IPS DF 4.7 (cell line): Measurements from ENCODE around the gene MAN1A2.
A peak's percentile ranks its signal among the peaks of the same experiment; 100 is the strongest.
"Not testable (repeated sequence)": the region's sequence is repeated elsewhere in the genome, so short reads cannot be mapped to it uniquely, and the experiment has no call there.

Source experiments
- DNase-seq: peaks from one replicate; pipeline ENCODE4 v3.0.0-alpha.2; 2013; ENCODE audit warnings: low spot score; ENCODE audit errors: extremely low read depth

Gene MAN1A2

DNA sequence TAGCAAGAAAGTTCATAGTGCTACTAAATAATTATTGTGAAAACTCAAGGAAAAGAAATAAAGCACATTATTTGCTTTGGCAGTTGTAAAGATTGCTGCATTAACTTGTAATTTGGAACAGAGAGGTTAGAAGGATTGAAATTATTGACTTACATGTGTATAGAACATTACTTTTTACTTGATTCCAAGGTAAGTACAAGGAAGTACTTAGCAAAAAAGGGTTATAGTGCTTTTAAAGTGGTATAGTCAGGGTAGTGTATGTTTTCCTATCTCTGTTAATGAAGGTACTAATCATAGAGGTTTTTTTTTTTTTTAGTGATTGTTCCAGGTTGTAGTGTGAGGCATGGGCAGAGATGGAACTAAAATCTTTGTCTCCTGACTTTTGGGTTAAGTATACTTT is 29.4 kb downstream of the MAN1A2 start:
- no peak for DNase-seq

GRCh38 chr1:117398957-117399356 is 31.7 kb downstream of the MAN1A2 start:
- no peak for DNase-seq

GRCh38 chr1:117401761-117402160 is 34.5 kb downstream of the MAN1A2 start:
- DNase-seq = no peak

DNA sequence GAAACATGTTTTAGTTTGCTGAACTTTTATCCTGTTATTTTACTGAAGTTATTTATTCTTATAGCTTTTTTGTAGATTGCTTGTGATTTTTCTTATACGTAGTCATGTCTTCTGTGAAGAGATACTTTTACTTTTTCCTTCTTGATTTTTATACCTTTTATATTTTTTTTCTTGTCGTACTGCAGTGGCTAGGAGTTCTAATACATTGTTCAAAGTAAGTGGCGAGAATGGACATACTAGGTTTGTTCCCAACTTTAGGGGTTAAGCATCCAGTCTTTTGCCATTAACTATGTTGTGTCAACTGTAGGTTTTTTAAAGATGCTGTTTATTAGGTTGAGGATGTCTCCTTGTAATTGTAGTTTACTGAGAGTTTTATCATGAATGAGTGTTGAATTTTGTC is 36.3 kb downstream of the MAN1A2 start:
- DNase-seq = no peak

- no peak for DNase-seq
Measured at GRCh38 chr1:117405042-117405441, 37.8 kb downstream of the MAN1A2 start.

- no peak for DNase-seq
Measured at GRCh38 chr1:117412472-117412871, 45.2 kb downstream of the MAN1A2 start.

DNA sequence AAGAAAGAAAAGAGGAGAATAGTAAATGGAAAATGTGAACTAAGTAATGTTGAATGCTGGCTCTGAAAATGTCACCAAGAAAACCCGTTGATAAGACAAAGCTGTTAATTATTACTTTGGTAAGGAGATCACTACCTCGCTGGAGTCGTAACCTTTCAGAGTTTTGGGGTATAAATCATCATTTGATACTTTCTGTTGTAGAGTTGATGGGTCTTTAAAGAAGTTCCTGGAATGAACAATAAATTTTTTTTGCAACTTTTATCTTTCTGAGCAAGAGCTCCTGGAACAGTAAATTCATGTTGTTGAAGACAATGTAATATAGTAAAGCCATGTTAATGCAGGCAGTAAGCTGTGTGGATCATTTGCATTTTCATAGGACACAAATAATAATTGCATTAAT is 46.2 kb downstream of the MAN1A2 start:
- no peak for DNase-seq

GRCh38 chr1:117414943-117415342 is 47.7 kb downstream of the MAN1A2 start:
- DNase-seq = no peak

- no peak for DNase-seq
Measured at GRCh38 chr1:117416004-117416403, 48.8 kb downstream of the MAN1A2 start.

DNA sequence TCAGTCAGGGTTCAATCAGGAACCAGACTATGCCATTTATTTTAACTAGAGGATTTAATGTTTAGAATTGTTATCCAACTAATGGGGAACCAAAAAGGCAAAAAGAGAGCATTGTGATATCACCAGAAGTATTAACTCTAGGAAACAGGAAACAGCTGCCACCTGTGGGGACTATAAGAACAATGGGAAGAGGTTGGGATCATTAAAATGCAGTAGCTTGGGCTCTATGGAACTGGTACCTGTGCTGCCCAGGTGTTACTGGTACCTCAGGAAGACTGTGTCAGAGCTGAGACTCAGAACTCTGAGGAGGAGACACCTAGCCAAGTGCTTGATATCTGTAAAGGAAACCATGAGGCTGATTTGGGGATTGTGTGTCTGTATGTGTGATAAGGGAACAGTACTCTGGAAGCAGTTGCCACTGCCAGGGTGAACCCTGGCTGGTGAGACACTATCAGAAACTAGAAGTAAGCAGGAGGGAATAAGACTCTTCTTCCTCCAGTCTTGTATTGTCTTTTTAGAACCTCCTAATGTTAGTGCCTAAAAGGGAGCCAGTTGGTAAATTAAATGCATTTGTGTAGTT is 49.4 kb downstream of the MAN1A2 start:
- peak; percentile 19 for DNase-seq

- DNase-seq = no peak
Measured at GRCh38 chr1:117425050-117425734, 57.9 kb downstream of the MAN1A2 start.

- DNase-seq = no peak
Measured at GRCh38 chr1:117427297-117427696, 60.0 kb downstream of the MAN1A2 start.

DNA sequence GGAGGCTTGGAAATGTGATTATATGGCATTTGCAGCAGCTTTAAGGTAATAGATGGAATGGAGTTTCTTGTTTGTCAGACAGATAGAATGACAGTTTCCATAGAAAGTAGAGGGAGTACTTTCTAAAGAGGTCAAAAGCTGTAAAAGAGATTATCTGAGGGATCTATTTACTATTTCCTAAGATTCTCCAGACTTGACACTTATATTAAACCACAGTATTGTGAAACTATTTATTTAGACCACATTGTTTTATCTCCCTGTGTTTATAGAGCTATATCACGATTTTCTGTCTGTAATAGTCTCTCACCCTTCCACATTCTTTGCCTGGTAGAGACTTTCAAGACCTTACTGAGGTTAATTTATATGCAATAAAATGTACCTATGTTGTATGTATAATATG is 66.7 kb downstream of the MAN1A2 start:
- DNase-seq = no peak

DNA sequence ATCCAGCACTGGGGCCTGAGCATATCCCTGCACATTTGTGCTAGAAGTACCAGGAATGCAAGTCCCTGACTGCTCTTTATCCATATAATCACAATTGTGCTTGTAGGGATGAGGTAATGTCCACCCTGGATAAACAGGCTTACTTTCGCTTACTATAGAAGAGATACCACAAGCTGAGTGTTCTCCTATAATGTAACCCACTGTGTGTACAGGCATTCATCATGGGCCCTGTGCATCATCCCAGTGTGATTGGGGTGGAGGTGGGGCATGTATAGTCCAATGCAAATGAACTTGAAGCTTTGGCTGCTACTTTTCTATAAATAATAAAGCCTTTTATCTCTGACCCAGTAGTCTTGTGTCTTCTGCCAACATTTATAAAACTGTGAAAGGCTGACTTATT is 69.3 kb downstream of the MAN1A2 start:
- no peak for DNase-seq

- DNase-seq = no peak
Measured at GRCh38 chr1:117447661-117448060, 80.4 kb downstream of the MAN1A2 start.

DNA sequence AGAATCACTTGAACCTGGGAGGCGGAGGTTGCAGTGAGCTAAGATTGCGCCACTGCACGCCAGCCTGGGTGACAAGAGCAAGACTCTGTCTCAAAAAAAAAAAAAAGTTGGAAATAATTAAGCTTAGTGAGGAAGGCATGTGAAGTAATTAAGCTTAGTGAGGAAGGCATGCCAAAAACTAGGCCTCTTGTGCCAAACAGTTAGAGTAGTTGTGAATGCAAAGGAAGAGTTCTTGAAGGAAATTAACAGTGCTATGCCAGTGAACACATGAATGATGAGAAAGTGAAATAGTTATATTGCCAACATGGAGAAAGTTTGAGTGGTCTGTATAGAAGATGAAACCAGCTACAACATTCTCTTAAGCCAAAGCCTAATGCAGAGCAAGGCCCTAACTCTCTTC is 85.0 kb downstream of the MAN1A2 start:
- no peak for DNase-seq

DNA sequence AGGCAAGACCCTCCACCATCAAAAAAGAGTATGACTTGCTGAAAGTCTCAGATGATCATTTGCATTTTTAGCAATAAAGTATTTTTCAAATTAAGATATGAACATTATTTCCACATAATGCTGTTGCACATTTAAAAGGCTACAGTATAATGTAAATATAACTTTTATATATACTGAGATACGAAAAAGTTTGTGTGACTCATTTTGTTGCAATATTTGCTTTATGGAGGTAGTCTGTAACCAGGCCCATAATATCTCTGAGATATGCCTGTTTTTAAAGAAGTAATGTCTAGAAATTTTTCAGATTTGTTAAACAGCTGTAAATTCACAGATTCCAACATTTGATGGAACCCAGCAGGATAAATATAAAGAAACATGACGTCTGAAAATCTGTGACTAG is 86.7 kb downstream of the MAN1A2 start:
- no peak for DNase-seq

DNA sequence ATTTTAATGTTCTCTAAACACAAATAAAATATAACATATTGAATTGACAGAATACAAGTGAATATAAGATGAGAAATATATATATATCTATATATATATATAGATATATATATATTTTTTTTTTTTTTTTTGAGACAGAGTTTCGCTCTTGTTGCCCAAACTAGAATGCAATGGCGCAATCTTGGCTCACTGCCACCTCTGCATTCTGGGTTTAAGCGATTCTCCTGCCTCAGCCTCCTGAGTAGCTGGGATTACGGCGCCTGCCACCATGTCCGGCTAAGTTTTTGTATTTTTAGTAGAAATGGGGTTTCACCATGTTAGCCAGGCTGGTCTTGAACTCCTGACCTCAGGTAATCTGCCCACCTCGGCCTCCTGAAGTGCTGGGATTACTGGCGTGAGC is 91.2 kb downstream of the MAN1A2 start:
- DNase-seq = not testable (repeated sequence)

DNA sequence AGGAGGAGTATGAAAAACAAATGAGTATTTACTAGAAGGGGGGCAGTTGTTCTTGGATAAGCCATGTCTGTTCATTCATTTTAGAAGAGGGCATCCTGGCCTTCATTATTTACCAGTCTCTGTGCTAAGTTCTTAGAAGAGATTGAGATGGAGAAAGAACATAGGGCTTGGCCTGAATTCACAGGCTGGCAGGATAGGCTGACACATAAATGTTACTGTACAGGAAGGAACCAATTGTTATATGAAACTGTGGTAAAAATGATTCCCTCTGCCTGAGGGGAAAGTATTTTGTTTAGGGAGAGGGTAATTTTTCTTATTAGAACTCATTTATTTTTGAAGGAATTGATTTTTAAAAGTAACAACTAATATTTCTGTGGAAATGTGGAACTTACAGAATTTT is 99.5 kb downstream of the MAN1A2 start:
- no peak for DNase-seq

GRCh38 chr1:117467336-117467735 is 100.1 kb downstream of the MAN1A2 start:
- no peak for DNase-seq

DNA sequence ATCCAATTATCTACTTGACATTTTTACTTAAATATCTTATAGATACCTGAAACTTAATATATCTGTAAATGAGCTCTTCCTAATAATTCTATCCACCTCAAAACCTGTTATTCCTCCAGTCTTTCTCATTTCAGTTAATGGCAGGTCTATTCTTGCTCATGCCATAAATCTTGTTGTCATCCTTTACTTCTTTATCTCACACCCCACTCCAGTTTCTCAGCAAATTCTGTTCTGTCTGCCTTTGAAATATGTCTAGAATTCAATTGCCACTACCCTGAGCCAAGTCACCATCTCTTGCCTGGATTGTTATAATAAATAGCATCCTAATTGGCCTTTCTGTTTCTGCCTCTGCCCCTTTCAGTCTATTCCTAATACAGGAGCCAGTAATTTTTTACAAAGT is 105.8 kb downstream of the MAN1A2 start:
- DNase-seq = no peak

GRCh38 chr1:117475495-117475894 is 108.2 kb downstream of the MAN1A2 start:
- DNase-seq = not testable (repeated sequence)

DNA sequence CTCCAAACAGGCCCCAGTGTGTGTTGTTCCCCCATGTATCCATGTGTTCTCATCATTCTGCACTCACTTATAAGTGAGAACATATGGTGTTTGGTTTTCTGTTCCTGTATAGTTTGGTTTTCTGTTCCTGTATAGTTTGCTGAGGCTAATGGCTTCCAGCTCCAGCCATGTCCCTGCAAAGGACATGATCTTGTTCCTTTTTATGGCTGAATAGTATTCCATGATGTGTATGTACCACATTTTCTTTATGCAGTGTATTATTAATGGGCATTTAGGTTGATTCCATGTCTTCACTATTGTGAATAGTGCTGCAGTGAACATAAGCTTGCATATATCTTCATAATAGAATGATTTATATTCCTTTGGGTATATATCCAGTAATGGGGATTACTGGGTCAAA is 111.8 kb downstream of the MAN1A2 start:
- DNase-seq = no peak
